Uterus (tissue), 4 donors: ENCODE results near the gene MVK. TPM values are rescaled to one million over a fixed set of nuclear protein-coding genes. Genes with fewer than 3 reads are reported as not detected.

ENCODE experiments used
- DNase-seq, 2 donors: peaks; one replicate each; pipeline ENCODE4 v3.0.0-alpha.2; 2019 to 2020
- H3K27ac ChIP-seq, 2 donors: fragments of 200-600 bp; sonication (generic); 1 replicate in 1 of 2; 2 replicates in 1 of 2; pipeline ENCODE4 v1.5.1; 2016 to 2018
- H3K27me3 ChIP-seq, 2 donors: fragments of 200-600 bp; sonication (generic); one replicate each; pipeline ENCODE4 v1.5.1; 2018 to 2019; ENCODE audit warnings: control low read depth in 1 of 2
- H3K36me3 ChIP-seq, 2 donors: fragments of 200-600 bp; sonication (generic); one replicate each; pipeline ENCODE4 v1.5.1; 2019; ENCODE audit warnings: control low read depth in 1 of 2
- H3K4me1 ChIP-seq, 2 donors: fragments of 200-600 bp; sonication (generic); one replicate each; pipeline ENCODE4 v1.5.1; 2018 to 2019; ENCODE audit warnings: control low read depth in 1 of 2
- H3K4me3 ChIP-seq, 2 donors: fragments of 200-600 bp; sonication (generic); 1 replicate in 1 of 2; 2 replicates in 1 of 2; pipeline ENCODE4 v1.5.1; 2018 to 2019; ENCODE audit warnings: mild to moderate bottlenecking in 1 of 2
- H3K9me3 ChIP-seq, 2 donors: fragments of 200-600 bp; sonication (generic); one replicate each; pipeline ENCODE4 v1.5.1; 2019; ENCODE audit warnings: control low read depth in 1 of 2
- POLR2A ChIP-seq, 2 donors: fragments of 450-650 bp; IDR thresholded peaks; one replicate each; pipeline ENCODE4 v1.6.1; 2016; ENCODE audit warnings: antibody characterized with exemption in 2 of 2, mild to moderate bottlenecking in 1 of 2, moderate library complexity in 1 of 2
- intact Hi-C: fragments of 100-400 bp; cut with DNase I; formaldehyde crosslinking; loops from one replicate; pipeline ENCODE4 v1.15.1; 2023; ENCODE audit warnings: low total_unique reads
- total RNA-seq, 4 donors: library from RNA; depleted of rRNA in 3 of 4; stranded (reverse); fragments of >200 nt in 3 of 4; gene quantifications; one replicate each; pipeline versions ENCODE4 v1.1.0 to v1.2.4, GENCODE V29; 2014 to 2023
- TF ChIP-seq, protein P1 (sequence below), 4 experiments: fragments of 200-600 bp in 2 of 4; fragments of 450-650 bp in 2 of 4; sonication (generic) in 2 of 4; IDR thresholded peaks; one replicate each; pipeline ENCODE4 v1.5.1; 2016 to 2019; ENCODE audit warnings: antibody characterized with exemption in 4 of 4, mild to moderate bottlenecking in 2 of 4, moderate library complexity in 1 of 4
- donor health status: DM: yes; HTN: yes; CAD: no.

MVK gene
- total RNA-seq, 4 donors from 2014 or later, result 0.26 to 17.1 (median 11.4) TPM

- no peaks in the 10 kb centered on the region for H3K36me3 ChIP-seq
- no peaks in the 10 kb centered on the region for H3K9me3 ChIP-seq
- DNase-seq, result no peak
- H3K4me1 ChIP-seq, result no peaks in the 10 kb centered on the region
- intact Hi-C loops, result no loop called here
- H3K27me3 ChIP-seq, result peaks cover 0 to 4% of the 10 kb centered on the region in 2 donors
- TF ChIP-seq, protein P1, sequence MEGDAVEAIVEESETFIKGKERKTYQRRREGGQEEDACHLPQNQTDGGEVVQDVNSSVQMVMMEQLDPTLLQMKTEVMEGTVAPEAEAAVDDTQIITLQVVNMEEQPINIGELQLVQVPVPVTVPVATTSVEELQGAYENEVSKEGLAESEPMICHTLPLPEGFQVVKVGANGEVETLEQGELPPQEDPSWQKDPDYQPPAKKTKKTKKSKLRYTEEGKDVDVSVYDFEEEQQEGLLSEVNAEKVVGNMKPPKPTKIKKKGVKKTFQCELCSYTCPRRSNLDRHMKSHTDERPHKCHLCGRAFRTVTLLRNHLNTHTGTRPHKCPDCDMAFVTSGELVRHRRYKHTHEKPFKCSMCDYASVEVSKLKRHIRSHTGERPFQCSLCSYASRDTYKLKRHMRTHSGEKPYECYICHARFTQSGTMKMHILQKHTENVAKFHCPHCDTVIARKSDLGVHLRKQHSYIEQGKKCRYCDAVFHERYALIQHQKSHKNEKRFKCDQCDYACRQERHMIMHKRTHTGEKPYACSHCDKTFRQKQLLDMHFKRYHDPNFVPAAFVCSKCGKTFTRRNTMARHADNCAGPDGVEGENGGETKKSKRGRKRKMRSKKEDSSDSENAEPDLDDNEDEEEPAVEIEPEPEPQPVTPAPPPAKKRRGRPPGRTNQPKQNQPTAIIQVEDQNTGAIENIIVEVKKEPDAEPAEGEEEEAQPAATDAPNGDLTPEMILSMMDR (IDR thresholded peaks at IDR 0.05), result no peak
- no peak for TF ChIP-seq POLR2A (IDR thresholded peaks at IDR 0.05)
- H3K27ac ChIP-seq, result no peak overlapping the region
- no peak overlapping the region for H3K4me3 ChIP-seq
Observed at GRCh38 chr12:109630815-109631214, 57.2 kb downstream of the MVK start.

GRCh38 chr12:109631302-109631701, 57.7 kb downstream of the MVK start:
- TF ChIP-seq, protein P1 (IDR thresholded peaks at IDR 0.05), result no peak
- no peak for TF ChIP-seq POLR2A (IDR thresholded peaks at IDR 0.05)
- H3K36me3 ChIP-seq, result no peaks in the 10 kb centered on the region
- H3K4me3 ChIP-seq, result no peak overlapping the region
- H3K4me1 ChIP-seq, result no peaks in the 10 kb centered on the region
- no peaks in the 10 kb centered on the region for H3K9me3 ChIP-seq
- no peak overlapping the region for H3K27ac ChIP-seq
- peaks cover 0 to 4% of the 10 kb centered on the region in 2 donors for H3K27me3 ChIP-seq
- intact Hi-C loops, result no loop called here
- DNase-seq, result no peak

GRCh38 chr12:109631751-109632150, 58.2 kb downstream of the MVK start:
- Histone ChIP-seq H3K9me3 (no peaks in the 10 kb centered on the region), H3K4me3 (no peak overlapping the region), H3K4me1 (no peaks in the 10 kb centered on the region), H3K27ac (no peak overlapping the region), H3K36me3 (no peaks in the 10 kb centered on the region), H3K27me3 (peaks cover 0 to 4% of the 10 kb centered on the region in 2 donors)
- TF ChIP-seq, protein P1 (IDR thresholded peaks at IDR 0.05), result no peak
- TF ChIP-seq POLR2A (IDR thresholded peaks at IDR 0.05), result no peak
- DNase-seq, result no peak
- intact Hi-C loops, result no loop called here

GRCh38 chr12:109632342-109632741, 58.7 kb downstream of the MVK start:
- no peaks in the 10 kb centered on the region for H3K4me1 ChIP-seq
- TF ChIP-seq, protein P1 (IDR thresholded peaks at IDR 0.05), result no peak
- TF ChIP-seq POLR2A (IDR thresholded peaks at IDR 0.05), result no peak

GRCh38 chr12:109635717-109636116, 62.1 kb downstream of the MVK start:
- no peaks in the 10 kb centered on the region for H3K9me3 ChIP-seq
- TF ChIP-seq, protein P1 (IDR thresholded peaks at IDR 0.05), result no peak
- no peak for TF ChIP-seq POLR2A (IDR thresholded peaks at IDR 0.05)
- DNase-seq, result no peak
- H3K27ac ChIP-seq, result no peak overlapping the region
- H3K27me3 ChIP-seq, result peaks cover 0 to 4% of the 10 kb centered on the region in 2 donors
- no peaks in the 10 kb centered on the region for H3K4me1 ChIP-seq
- no peak overlapping the region for H3K4me3 ChIP-seq
- no peaks in the 10 kb centered on the region for H3K36me3 ChIP-seq
- intact Hi-C loops, result no loop called here

More at GRCh38 chr12:109632342-109632741, 58.7 kb downstream of the MVK start:
- no peaks in the 10 kb centered on the region for H3K9me3 ChIP-seq
- intact Hi-C loops, result no loop called here
- no peak overlapping the region for H3K27ac ChIP-seq
- H3K4me3 ChIP-seq, result no peak overlapping the region
- H3K36me3 ChIP-seq, result no peaks in the 10 kb centered on the region
- H3K27me3 ChIP-seq, result peaks cover 0 to 4% of the 10 kb centered on the region in 2 donors
- no peak for DNase-seq
